ENCODE results near the gene DRAM1.
A peak's percentile ranks its signal among the peaks of the same experiment; 100 is the strongest.
"Not testable (repeated sequence)": the region's sequence is repeated elsewhere in the genome, so short reads cannot be mapped to it uniquely, and the experiment has no call there.

DRAM1 gene

DNA sequence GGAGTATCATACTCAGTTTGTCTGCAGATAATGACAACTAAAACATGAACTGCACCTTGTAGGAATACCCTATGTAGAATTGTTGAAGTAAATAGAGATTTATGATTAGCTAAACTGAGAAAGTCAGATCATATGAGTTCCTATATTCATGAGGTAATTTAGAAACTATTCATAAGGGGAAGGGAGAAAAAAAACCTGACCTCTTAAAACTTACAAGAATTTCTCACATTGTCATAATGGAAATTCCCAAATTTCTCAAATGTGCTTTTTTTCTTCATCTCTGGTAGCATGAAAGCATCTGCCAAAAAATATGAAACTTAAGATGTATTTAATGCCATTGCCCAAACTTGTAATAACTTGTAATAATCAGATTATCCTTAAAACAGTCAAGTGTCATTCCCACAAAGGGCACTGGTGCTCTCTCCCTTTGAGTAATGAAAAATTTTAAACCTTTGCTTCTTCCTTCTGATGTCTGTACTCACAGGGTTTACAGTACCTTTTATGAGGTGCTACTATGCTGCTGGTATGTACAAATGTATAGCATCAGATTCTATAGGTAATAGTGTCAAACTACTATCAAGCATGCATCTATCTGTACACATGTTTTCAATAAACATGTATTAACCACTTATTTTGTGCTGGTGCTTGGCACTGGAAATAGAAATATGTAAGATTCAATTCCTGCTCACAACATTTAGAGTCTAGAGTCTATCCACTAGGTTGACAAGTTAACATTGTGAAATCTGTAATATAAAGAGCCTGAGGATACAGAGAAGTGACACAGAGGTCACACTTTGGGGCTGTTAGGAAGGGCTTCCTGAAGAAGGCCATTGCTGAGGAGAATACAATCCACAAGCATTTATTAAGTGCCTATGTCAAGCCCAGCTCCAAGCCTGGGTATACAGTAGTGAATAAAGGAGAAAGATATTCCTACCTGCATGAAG, 17.4 kb upstream of the DRAM1 start:
- DNase-seq: peak; percentile 61

- not testable (repeated sequence) for DNase-seq
Measured at GRCh38 chr12:101861688-101862087, 15.7 kb upstream of the DRAM1 start.

DNA sequence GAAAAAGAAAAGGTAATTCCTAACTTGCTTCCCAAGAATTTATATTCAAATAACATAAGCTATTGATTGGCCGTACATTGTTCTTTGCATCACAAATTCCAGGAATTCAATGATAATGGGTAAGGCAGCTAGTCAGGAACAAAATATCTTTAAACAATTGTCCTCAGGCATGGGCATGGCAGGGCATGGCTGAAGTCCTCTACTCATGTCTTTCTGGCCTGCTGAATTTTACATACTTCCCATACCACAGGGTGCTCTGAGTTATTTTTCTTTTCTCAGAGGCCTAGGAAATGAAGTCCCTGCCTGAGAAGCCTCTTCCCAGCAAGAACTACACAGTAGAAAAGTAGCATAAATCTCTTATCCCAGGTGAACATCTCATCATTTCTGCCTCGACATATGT, 15.1 kb upstream of the DRAM1 start:
- DNase-seq: no peak

DNA sequence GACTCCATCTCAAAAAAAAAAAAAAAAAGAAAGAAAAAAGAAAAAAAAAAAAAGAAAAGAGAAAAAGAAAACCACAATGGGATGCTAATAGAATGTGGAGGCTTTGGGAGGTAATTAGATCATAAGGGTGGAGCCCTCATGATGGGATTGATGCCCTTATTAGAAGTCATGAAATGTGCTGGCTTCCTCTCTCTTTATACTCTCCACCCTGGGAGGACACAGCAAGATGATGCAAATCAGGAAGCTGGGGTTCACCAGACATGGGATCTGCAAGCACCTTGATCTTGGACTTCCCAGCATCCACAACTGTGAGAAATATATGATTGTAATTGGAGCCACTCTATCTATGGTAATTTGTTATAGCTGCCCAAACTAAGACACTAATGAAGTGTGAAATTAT, 13.4 kb upstream of the DRAM1 start:
- DNase-seq: no peak

DNA sequence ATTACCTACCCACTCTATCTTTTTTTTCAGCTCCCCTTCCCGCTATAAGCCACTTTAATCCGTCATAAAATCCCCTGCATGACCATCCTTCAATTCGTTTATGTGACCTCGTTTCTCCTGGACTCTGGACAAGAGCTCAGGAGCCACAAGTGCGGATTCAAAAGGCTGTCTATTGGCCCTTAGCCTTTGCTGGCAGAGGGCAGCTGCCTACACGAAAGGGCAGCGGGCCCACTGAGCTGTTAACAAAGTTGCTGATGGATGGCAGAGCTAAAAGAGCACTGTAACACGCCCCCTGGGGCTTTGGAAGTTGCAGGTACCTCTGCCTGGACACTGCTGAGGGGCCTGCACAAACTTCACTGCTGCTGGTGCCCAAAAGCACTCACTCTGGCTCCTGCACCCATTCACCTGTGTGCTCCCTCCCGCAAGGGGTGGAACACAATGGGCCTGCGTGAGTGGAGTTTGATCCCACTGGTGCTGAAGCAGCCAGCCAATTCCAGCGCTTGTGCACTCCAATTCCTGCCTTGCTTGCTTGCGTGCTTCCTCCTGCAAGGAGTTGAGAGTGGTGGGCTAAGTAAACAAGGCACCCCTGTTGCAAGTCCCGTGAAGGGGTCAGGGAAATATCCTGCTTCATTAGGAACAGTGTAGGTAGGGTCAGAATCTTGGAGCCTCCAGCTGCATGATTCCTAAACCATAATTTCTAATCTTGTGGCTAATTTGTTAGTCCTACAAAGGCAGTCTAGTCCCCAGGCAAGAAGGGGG, 10.6 kb upstream of the DRAM1 start:
- DNase-seq: no peak

- DNase-seq: not testable (repeated sequence)
Measured at GRCh38 chr12:101867619-101868018, 9.8 kb upstream of the DRAM1 start.

DNA sequence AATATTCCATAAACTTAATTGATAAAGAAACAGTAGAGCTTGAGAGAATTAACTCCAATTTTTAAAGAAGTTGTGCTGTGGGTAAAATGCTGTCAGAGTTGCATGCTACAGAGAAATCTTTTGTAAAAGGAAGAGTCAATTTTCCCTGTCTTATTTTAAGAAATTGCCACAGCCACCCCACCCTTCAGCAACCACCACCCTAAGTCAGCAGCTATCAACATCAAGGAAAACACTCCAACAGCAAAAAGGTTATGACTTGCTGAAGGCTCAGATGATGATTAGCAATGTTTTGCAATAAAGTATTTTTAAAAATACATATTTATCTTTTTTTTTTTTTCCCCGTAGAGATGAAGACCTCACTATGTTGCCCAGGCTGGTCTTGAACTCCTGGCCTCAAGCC, 6.5 kb upstream of the DRAM1 start:
- no peak for DNase-seq

- DNase-seq: no peak
Measured at GRCh38 chr12:101875162-101875561, 2.2 kb upstream of the DRAM1 start.

DNA sequence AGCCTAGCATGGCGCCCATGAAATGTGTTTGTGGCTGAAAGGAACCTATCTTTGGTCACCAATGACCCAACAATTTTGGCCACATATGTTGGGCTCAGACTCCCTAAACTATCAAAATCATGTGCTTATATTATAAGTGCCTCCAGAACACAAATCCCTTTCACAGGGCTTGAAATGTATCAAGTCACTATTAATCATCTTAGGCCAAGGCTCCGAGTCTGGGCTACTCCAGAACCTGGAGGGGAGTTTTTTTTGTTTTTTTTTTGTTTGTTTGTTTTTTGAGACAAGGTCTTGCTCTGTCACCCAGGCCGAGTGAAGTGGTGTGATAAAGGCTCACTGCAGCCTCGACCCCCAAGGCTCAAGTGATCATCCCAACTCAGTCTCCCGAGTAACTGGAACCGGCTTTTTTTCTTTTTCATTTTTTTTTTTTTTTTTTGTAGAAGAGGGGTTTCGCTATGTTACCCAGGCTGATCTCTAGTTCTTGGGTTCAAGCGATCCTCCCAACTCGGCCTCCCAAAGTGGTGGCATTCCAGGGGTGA, 989 bp upstream of the DRAM1 start:
- no peak for DNase-seq

- DNase-seq: no peak
Measured at GRCh38 chr12:101877806-101878242, 444 bp downstream of the DRAM1 start.

DNA sequence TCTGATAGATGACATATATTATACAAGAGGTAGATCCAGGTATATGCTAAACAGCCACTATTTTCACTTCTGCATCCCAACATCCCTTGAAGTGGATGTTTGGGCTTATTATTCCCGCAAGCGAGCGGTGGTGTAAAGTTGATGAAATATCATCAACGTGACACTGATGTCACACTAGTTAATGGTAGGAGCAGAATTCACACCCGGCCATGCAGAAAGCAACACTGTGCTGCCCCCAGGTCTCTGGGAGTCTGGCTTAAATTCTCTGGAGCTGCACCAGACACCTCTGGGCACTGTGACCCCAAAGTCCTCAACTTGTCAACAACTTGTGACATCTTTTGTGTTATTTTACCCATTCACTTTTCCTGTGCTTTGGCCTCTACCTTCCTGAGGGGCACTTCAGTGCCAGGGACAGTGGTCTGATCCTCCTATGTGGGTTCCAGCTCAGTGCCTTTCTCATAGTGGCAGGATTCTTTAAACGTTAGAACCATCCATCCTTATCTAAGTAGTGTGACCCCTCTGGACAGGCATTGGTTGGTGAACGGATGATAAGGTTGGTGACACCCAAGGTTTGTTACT, 952 bp downstream of the DRAM1 start:
- no peak for DNase-seq

GRCh38 chr12:101880769-101881168, 3.4 kb downstream of the DRAM1 start:
- DNase-seq: no peak

DNA sequence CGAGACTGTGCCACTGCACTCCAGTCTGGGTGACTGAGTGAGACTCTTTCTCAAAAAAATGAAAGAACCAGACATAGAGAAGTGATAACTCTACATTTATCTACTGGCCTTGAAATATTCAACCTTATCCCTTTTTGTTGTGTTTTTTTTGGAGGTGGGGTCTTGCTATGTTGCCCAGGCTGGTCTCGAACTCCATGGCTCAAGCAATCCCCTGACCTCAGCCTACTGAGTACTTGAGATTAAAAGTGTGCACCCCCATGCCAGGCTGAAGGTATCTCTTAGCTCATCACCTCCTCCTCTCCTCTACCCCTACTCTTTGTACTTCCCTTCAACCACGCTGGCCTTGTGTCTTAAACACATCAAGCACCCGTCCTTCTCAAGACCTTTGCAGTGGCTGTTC, 3.8 kb downstream of the DRAM1 start:
- no peak for DNase-seq

DNA sequence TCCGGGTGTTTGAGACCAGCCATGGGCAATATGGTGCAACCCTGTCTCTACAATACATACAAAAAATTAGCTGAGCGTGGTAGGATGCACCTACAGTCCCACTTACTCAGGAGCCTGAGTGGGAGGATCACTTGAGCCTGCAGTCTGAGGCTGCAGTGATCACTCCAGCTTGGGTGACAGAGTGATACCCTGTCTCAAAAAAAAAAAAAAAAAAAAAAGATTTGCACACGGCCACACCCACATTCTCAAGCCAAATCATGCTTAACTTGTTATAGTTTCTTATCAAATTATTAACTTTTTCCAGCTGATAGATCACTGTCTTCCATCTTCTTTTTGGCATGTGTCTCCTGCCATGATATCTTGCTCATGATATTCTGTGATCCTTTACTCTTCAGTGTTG, 6.8 kb downstream of the DRAM1 start:
- no peak for DNase-seq

DNA sequence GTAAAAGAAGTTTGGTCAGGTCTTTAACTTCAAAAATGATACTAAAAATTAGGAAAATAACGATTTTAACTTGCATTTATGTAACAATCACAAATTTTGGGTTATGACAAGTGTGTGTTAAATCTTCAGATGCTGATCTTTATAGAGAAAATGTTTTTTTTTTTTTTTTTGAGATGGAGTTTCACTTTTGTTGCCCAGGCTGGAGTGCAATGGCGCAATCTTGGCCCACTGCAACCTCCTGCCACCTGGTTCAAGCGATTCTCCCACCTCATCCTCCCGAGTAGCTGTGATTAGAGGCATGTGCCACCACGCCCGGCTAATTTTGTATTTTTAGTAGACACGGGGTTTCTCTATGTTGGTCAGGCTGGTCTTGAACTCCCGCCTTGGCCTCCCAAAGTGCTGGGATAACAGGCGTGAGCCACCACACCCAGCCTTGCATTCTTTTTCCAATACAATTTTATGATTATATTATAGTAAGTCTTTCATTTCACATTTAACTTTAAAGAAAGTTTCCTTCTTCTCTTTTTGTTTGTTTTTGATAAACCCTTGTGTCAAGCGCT, 7.5 kb downstream of the DRAM1 start:
- DNase-seq: not testable (repeated sequence)

DNA sequence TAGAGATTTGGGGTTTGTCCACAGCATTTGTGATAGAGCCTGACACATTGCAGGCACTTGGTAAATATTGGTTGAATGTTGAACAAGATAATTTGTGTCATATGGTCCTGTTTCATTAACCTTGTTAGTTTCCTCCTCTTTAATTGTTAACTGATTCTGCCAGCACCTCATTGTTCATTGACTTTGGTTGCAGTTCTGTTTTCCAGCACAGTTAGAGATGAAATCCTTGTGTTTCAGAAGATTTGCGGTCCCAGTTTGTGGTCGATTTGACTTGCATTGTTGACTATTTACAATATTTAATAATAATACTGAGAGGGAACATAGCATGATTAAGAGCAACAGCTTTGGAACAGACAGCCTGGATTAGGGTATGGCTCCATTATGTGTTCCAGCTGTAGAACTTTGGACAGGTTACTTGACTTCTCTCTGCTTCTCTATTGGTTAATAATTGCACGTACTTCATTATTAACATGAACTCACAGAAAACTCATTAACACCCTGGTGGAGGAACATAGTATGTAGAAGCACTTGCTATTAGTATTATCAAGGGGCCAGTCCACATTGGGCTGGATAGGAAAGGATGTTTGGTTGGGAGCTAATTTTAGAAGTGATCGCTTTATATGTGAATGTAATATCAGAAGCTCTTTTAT, 8.7 kb downstream of the DRAM1 start:
- DNase-seq: no peak

DNA sequence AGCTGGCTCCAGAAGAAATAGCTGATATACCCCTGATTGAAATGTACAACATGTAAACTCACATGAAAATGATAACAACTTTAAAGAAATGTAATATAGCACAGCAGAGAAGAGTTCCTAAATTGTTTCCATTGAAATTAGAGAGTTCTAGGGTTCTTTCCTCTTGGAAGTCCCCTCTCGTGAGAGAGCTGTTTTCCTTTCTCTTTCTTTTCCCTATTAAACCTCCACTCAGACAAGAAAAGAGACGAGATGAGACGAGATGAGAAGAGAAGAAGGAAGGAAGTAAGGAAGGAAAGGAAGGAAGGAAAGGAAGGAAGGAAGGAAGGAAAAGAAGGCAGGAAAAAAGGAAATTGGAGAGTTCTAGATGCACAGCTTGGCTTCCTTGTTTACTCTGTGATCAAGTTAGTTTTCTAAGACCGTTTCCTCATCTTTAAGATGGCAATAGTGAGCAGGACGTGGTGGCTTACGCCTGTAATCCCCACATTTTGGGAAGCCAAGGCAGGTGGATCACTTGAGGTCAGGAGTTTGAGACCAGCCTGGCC, 11.9 kb downstream of the DRAM1 start:
- no peak for DNase-seq

GRCh38 chr12:101891462-101891971, 14.1 kb downstream of the DRAM1 start:
- DNase-seq: no peak

GRCh38 chr12:101892794-101893193, 15.4 kb downstream of the DRAM1 start:
- no peak for DNase-seq

DNA sequence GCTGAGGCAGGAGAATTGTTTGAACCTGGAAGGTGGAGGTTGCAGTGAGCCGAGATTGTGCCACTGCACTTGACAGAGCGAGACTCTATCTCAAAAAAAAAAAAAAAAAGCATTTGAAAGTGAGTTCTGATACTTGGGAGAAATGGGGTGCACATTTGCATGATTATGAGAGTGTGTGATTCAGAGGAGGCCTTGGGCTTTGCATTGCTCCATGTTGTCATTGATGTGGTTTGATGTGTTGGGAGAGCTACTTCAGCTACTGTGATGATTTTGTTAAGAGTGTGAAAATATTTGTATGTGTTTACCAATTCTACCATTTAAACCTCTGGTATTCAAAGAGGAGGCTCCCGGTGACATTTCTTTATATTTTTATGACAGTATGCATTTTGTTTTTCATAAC, 24.4 kb downstream of the DRAM1 start:
- DNase-seq: no peak

DNA sequence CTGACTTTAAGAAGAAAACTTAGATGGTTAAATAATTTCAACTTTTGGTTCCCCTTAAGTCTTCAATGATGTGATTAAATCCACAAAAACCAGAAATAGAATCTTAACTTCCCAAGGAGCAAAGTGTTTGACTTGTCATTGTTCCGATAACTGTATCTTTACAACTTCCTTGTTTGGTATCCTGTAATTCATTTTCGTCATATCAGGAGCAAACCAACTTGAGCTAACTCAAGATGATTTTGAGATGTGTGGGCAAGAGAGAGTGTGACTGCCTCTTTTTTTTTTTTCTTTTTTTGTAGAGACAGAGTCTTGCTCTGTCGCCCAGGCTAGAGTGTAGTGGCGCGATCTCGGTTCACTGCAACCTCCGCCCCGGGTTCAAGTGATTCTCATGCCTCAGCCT, 25.3 kb downstream of the DRAM1 start:
- DNase-seq: no peak

GRCh38 chr12:101906226-101906625, 28.8 kb downstream of the DRAM1 start:
- DNase-seq: no peak
